GM19328 (cell line): ENCODE results near the gene FOXO6.
A peak's percentile ranks its signal among the peaks of the same experiment; 100 is the strongest.

ENCODE experiments used
- ATAC-seq: cut with Tn5 transposase; IDR thresholded peaks from one replicate; pipeline ENCODE4 v1.9.1; 2021; ENCODE audit warnings: mild to moderate bottlenecking, moderate library complexity; ENCODE audit not compliant: unreplicated experiment

Gene FOXO6

DNA sequence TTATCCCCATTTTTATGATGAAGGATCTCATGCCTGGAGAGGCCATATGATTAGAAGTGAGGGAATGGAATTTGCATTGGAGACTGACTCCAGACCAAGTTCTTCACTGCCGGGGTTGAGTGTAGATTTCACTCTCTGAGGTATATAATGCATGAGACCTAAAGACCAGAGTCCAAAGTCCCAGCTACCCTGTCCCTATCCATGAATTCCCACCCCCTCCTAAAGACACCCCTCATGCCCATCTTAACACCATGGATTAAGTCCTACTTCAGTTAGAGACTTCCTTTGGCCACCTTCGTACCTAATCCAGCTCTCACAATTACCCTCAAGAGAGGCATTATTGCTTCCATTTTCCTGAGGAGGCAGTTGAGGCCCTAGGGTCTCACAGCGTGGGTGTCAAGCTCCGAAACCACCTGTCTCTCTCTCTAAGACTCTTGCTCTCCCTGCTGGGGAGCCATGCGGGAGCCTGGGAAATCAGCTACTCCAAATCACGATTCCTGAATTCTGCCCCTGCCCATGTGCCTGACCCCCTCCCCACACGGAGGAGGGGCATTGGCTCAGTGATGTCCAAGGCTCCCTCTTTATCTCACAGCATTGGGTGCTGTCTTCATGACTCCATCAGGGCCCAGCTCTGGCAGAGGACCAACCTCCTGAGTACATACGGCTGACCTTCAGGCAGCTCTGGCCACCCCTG is 11.7 kb upstream of the FOXO6 start:
- ATAC-seq: no peak

DNA sequence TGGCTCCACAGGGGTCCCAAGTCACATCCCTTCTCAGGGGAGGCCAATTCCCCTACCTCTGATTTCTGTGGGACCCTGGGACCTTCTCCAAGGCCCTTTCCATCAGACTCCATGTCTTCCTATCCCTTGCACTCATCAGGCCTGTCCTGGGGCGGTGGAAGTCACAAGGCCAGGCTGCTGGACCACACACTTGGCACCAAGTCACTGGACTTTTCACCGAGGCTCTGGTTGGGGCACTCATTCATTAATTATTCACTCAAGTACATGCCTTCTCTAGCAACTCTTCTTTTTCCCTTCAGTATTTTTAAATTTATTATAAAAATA is 11.2 kb upstream of the FOXO6 start:
- no peak for ATAC-seq

DNA sequence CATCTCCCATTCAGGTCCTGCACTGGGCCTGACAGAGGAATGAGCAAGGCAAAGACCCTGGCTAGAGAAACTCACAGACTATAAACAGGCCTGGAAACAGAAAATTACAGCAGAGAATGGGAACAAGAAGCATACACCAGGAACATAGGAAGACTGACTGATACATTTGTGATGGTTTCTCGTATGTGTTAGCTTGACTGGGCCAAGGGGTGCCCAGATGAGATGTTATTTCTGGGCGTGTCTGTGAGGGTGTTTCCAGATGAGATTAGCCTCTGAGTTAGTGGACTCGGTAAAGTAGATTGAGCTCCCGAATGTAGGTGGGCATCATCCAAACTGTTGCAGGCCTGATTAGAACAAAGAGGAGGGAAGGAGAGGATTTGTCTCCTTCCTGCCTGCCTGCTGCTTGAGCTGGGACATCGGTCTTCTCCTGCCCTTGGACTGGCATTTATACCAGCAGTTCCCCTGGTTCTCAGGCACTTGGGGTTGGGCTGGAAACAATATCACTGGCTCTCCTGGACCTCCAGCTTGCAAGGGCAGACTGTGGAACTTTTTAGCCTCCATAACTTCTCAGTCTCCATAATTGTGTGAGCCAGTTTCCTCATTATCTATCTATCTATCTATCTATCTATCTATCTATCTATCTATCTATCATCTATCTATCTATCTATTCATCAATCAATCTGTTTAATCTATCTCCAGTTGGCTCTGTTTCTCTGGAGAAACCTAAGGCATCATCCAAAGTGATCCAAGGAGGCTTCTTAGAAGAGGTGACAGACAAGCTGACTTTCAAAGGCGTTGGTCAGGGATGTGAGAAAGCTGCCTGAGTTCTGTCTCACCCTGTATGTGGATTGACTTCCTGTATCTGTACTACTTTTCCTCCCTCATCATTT is 9.7 kb upstream of the FOXO6 start:
- ATAC-seq: no peak

DNA sequence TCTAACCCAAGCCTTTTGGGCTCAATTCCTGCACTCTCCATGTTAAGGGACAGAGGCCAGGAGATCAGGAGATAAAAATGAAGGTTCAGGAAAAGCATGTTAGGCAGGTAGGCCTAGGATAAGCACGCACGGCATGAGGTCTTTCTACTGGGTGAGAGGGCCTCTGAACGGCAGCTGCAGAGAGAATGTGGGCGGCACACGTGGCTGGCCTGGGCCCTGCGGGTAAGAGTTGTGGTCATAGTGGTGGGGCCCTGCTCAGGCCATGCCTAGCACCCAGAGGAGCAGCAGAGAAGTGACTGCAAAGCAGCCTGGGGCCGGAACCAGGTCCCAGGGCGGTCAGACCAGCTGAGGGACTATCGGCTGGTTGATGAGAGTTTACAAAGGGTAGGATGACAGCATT is 7.5 kb upstream of the FOXO6 start:
- ATAC-seq: peak; percentile 72

DNA sequence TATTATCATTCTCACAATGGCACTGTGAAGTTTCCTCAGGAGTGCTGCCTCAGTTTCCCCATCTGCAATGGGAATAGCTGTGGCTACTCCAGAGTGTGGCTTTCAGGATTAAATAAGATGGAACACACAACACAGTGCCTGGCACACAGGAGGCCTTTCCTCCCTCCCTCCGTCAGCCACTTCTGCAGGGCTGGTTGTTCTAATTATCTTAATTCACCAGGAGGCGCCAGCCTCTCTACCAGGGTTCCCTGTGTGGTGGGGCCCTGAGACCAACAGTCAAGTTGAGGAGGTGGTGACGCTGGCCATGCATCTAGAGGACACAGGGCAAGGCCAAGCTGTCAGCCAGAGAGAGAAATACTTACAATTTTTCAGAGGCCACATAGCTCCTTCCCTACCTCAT is 6.3 kb upstream of the FOXO6 start:
- ATAC-seq: no peak

DNA sequence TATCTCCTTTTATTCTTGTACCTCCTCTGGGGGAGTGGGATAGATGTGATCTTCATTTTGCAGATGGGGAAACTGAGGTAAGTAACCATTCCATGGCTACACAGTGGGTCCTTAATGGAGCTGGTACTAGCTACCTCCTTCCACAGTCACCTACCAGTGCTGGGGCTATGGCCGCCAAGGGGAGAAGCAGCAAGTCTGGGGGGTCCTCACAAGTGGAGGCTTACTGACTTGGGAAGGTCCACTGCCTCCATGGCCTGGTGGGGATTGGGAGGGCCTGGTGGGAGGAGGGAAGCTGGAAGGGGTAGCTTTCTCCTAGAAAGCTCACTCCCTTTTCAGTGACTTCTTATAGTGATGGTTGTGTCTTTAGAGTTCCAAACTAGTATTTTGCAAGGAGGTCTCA is 5.9 kb upstream of the FOXO6 start:
- no peak for ATAC-seq

DNA sequence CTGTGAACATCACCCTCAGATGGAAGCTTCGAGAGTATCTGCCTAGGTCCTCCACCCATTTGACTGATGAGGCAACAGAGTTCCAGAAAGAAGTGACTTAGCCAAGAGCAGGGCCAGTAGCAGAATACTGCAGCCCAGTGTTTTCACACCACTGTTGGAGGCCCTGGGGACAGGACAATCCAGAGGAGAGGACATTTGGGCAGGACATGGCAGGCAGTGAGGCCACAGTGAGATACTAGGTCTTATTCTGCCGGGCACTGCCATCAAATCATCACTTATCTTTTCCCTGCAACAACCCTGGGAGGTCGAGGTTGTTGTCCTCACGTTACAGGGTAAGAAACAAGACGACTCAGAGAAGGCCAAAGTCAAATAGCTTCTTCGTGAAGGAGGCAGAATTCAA is 5.5 kb upstream of the FOXO6 start:
- no peak for ATAC-seq

DNA sequence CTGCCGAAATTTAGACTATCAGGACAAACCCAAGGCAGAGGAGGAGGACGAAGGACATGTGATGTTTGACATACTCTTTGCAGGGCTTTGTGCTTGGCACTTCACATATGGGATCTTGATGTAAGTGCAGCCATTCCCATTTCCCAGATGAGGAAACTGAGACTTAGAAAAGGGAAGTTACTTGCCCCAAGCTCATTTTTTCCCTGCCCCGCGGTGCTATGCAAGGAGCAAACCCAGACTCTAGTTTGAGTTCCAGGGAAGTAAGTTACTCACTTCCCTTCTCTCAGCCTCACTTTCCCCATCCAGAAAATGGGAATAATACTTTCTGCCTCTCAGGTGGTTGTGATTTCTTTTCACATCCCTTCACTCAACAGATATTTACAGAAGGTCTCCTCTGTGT is 4.5 kb upstream of the FOXO6 start:
- ATAC-seq: no peak

DNA sequence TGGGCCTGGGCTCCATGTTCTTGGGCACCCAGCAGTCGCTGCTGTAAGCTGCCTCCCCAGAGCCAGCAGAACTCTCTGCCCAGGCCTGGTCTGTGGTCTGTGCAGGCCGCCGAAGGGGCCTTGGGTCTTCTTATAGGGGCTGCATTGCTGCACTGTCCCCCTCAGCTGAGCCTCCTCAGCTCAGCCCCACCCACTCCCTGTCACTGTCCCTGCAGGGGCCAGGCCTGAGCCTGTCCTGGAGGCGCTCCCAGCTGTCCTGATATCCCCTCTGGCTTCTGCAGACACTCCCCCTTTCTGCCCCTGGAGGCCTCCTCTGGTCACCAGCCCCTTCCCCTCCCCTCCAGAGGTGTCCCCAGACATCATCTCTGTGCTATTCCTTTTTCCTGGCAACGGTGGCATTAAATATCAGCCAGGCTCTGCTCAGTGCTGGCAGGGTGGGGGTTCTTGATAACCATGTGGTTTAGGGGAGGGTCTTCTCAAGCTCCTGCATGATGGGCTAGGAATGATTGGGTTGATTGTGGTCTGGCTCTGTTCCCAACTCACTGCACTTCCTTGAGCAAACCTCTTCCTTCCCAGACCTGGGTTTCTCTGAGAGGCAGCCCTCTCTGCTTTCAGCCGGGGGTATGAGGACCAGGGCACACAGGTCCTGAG is 3.7 kb upstream of the FOXO6 start:
- ATAC-seq: no peak

DNA sequence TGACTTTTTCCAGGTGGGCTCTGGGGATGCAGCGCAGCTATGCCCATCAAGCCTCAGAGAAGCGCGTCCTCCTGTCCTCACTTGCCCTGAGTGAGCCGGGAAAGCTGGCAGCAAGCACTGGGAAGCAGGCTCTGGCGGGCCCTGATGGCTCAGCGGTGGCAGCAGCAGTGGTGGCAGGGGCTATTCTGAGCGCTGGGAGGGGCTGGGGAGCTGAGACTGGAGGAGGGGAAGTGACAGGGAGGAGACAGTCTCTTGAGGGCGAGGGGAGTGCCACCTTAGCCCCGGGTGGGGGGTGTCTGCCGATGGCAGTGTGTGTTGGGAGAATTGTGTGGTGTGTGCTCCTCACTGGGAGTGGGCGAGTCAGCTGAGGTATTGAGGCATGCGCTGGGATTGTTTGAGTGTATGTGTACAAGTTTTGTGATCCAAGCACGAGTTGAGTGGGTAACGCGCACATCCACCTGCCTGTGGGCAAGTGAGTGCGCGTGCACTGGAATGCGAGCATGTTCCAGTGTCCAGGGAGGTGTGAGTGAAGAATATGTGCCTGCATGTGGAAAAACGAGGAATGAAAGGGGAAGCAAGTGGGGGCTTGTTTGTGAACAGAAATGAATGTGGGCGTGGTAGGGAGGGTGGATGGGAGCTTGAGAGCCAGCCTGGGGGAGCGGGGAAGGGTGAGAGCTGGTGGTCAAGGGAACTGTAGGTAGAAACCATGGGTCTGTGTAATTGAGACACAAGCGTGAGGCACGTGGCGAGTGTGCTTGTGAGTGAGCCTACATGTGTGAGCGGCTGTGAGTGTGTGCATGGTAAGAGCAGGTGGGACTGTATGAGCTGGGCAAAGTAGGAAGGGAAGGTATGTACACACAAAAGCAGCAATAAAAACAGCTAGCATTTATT is 2.9 kb upstream of the FOXO6 start:
- ATAC-seq: no peak

DNA sequence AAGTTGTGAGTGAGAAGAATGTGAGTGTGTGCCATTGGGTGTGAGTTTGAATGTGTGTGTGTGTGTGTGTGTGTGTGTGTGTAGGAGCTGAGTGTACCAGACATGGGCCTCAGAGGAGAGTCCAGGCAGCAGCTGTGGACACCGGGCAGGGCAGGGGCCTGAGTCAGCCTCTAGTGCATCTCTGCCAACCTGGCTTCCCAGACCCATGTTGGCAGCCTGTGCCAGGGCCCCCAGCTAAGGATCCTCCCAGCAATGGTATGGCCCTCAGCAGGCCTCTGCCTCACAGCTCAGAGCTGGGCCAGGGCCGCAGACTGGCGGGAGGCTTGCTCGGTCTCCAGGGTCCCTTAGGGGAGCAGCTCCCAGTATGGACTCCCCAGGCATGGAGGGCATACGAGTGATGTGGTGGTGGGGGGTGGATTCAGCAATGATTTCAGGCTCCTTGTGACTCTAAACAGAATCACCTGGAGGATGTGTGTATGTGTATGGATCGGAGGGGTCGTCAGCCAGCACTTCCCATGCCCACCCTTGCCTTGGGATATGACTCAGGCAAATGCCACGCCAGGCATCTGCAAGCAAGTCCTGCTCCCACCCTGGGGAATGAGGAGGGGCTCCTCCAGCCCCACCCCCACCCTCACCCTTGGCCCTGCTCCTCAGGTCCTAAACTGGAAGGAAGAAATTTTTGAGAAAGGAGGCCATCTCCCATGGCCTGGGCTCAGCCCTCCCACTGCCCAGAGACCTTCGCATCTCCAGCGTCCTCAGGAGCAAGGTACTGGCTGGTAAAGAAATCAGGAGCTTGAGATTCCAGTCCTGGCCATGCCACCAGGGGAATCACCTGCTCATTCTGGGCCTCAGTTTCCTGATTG is 1.8 kb upstream of the FOXO6 start:
- no peak for ATAC-seq

DNA sequence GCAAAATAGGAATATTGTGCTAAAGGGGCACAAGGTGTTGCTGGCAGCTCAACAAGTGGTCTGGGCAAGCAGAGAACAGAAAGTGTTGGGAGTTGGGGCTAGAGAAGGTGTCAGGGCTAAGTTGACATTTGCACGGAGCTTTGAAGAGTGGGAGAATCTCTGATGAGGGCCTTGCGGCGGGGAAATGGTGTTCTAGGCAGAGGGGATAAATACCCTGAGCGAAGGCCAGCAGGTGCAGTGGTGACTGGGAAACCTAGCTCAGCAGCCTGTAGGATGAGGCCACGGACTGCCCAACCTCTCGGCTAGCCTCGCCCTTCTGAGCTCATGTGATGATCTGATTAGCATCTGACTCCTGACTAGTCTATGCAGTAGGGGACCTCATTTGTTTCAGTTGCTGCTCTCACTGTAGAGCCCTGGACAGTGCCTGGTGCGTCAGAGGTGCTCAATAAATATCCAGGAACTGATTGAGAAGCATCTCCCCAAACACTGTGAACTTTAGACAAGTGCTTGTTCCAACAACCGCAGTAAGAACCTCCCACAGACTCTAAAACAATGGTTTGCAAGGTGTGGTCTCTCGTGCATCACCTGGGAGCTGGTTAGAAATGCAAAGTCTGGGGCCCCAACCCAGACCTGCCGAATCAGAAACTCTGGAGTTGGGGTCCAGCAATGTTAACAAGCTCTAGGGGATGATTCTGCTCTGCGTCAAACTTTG is 1.0 kb upstream of the FOXO6 start:
- no peak for ATAC-seq

DNA sequence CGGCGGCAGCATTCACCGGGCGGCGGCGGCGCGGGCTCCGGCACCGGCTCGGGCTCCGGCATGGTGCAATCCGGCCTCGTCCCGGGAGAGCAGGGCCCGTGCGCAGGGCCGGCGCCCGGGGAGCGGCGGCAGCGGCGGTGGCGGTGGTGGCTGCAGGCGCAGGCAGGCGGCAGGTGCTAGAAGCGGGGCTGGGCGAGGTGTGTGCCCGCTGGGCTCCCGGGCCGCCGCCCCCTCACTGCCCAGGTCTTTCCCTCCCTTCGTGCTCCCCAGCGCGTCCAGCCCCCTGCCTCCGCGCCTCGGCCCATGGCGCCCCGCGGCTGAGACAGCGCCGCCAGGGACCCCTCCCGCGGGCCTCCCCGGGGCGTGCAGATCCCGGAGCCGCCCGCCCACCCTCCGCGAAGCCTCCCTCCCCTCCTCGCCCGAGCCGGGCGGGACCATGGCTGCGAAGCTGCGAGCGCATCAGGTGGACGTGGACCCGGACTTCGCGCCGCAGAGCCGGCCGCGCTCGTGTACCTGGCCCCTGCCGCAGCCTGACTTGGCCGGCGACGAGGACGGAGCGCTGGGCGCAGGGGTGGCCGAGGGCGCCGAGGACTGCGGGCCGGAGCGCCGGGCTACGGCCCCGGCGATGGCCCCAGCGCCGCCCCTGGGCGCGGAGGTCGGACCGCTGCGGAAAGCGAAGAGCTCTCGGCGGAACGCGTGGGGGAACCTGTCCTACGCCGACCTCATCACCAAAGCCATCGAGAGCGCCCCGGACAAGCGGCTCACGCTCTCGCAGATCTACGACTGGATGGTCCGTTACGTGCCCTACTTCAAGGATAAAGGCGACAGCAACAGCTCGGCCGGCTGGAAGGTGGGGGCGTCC is 492 bp downstream of the FOXO6 start:
- ATAC-seq: peak; percentile 16

DNA sequence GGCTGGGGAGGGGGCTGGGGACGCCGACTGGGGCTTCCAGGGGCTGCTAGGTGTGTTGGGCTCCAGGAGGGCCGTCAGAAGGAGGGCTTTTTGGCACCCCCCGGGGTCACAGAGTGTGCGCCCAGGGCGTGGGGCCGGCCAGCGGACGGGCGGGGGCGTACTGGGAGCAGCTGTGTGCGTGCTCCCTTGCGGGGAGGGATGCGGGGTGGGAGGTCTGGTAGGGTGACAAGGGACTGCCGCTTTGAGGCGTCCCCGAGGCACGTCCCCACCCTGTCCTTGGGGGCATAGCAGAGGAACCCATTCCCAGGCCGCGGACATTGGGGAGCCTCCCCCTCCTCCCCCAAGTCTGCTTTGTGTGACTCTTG is 1.1 kb downstream of the FOXO6 start:
- ATAC-seq: no peak

DNA sequence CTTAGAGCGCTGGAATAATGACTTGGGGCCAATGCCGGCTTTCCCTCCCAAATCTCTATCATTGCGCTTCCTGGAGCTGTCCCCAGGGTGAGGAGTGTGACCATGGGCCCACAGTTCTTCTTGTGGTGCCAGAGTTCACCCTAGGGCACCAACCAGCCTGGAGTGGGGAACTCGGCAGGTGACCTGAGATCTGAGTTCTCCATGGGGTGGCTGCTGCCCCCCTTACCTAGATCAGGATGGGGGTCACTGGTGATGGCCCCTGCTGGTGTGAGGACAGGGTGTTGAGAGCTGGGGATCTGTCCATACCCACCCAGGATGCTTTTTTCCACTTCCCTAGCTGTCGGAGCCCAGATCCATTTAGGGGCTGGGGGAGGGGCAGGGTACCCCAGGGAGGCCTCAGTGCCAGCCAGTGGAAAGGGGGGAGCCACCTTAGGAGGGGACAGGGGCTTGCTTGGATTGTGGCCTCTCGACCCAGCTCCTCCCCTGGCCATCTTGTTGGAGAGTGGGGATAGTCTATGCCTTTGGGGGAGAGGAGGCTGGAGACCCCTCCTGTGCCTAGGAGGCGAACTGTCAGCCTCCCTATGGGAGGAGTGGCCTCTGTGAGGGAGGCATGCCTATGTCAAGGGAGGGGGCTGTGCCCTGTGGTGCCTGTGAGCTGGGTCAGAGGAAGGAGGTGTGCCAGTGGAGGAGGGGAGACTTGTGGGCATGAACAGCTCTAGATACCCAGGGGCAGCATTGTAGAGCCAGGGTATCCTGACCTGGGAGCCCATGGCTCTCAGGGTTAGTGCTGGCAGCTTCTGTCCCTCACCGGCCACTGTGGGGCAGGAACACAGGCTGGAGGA is 1.7 kb downstream of the FOXO6 start:
- ATAC-seq: no peak

DNA sequence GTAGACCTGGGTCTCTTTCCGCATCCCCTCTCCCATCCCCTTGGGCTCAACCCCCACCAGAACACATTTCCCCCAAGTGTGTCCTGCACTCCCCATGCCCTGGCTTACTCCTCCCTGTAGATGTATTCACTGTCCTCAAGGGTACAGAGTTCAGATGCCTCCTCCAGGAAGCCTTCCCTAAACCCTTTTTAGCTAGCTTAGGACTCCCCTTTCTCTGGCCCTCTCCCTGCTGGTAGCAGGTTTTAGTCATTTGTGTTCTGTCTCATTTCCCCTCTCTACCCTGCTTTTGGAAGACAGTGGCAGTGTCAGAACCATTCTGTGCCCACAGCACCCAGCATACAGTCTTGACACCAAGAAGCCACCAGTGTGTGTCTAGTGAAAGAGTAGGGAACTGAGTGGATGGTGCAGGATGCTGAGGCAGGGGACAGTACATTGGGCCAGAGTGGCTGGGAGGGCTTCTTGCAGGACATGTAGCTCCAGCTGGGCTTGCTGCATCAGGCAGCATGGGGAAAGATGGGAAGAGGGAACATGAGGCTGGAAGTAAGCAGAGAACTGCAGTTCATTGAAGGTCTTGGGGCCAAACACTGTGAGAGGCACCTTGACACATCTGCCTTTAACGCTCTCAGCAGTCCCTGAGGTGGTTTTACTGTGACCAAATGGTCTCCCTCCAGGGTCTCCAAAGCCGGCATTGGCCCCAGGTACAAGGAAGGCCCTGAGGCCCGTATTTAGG is 2.5 kb downstream of the FOXO6 start:
- ATAC-seq: no peak
